Naive thymus-derived CD8-positive, alpha-beta T cell (primary cell): ENCODE data around the gene FANCC. TPM values are rescaled to one million over a fixed set of nuclear protein-coding genes. Genes with fewer than 3 reads are reported as not detected.

Experiments used
- ATAC-seq, 2 donors: fragments of 150-1000 bp; cut with Tn5 transposase in 1 of 2; sonication (Bioruptor Pico), chemical (Tn5 transposase) in 1 of 2; 1 replicate in 1 of 2; 2 replicates in 1 of 2; pipeline ENCODE4 v1.10.0; 2021; ENCODE audit warnings: mild to moderate bottlenecking in 2 of 2, moderate library complexity in 2 of 2
- POLR2A ChIA-PET: fragments of 350-600 bp; sonication (Branson Sonifier 250); formaldehyde crosslinking; loops from one replicate; lab custom pipeline; 2021; ENCODE audit warnings: antibody characterized with exemption; lab: Charles Lee
- DNase-seq, 10 donors: peaks; one replicate each; pipeline versions ENCODE4 v3.0.0 to v3.0.0-alpha.2; 2020 to 2022
- H3K27ac Mint-ChIP-seq, 10 donors: one replicate each; pipeline ENCODE4 v1.8.0; 2020 to 2022; ENCODE audit warnings: mild to moderate bottlenecking in 10 of 10, mixed read lengths in 10 of 10, moderate library complexity in 4 of 10, inconsistent platforms in 1 of 10
- H3K27me3 Mint-ChIP-seq, 5 donors: one replicate each; pipeline ENCODE4 v1.8.0; 2021 to 2022; ENCODE audit warnings: mixed read lengths in 5 of 5
- H3K36me3 Mint-ChIP-seq, 3 donors: one replicate each; pipeline ENCODE4 v1.8.0; 2020 to 2022; ENCODE audit warnings: mixed read lengths in 3 of 3, mild to moderate bottlenecking in 2 of 3, inconsistent platforms in 1 of 3
- H3K4me1 Mint-ChIP-seq, 4 donors: one replicate each; pipeline ENCODE4 v1.8.0; 2021 to 2022; ENCODE audit warnings: mixed read lengths in 4 of 4
- H3K4me3 Mint-ChIP-seq, 10 donors: one replicate each; pipeline ENCODE4 v1.8.0; 2020 to 2022; ENCODE audit warnings: mild to moderate bottlenecking in 10 of 10, mixed read lengths in 10 of 10, moderate library complexity in 6 of 10, inconsistent platforms in 1 of 10
- H3K9me3 Mint-ChIP-seq, 9 donors: one replicate each; pipeline ENCODE4 v1.8.0; 2020 to 2022; ENCODE audit warnings: mixed read lengths in 9 of 9, mild to moderate bottlenecking in 3 of 9, inconsistent platforms in 1 of 9, moderate library complexity in 1 of 9
- polyA plus RNA-seq, 3 donors: library from polyadenylated mRNA; unstranded; fragments of 300-500 nt; fragmentation: Illumina TruSeq; gene quantifications; one replicate each; pipeline ENCODE4 v1.2.3, GENCODE V29; 2021
- total RNA-seq, 8 experiments: library from RNA in 2 of 8; stranded (reverse) in 2 of 8; gene quantifications; one replicate each; pipeline ENCODE4 v1.2.3 and lab custom pipeline; 2021 to 2026

The FANCC gene
- total and polyA plus RNA-seq, 5 experiments from 2014 or later: 3.3 to 8.0 (median 5.8) TPM

DNA sequence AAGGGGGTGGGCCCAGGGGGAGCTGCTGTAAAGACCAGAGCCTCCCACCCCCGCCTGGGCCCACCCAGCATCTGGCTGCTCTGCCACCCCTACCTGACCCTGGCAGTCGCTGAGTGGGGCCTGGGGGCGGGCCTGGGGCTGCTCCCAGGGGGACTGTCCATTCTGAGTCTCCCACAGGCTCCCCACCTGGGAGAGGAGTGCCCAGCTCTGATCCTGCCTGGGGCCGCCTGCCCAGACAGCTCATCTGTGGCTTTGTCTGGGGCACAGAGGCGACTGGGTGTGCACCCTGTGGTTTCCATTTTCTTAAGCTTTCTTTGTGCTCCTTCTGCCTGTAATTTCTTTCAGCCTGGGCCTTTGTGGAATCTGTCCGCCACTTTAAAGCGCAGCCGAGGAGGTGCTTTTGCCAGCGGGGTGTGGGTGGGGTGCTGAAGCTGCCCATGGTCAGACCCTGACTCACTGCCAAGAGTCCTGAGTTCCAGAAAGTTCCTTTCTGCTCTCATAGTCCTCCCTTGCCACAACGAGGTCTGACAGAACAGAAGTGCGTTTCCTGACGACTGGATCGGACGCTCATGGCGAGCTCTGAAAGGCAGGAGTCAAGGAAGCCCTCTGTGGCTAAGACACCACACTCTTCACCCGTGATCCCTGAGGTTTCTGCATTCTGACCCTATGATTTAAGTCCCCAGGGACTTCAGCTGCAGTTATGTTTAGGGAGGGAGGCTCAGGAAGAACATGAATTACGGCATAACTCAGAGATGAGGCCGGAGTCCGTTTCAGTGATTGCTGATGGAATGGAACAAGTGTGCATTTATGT lies 225.0 kb downstream of the FANCC start:
- peak in 1 of 10 donors; percentile 58 for DNase-seq
- POLR2A ChIA-PET: no interaction called here
- no peaks in the 10 kb centered on the region for H3K9me3 Mint-ChIP-seq
- H3K4me1 Mint-ChIP-seq: peaks cover 19 to 31% (median 21%) of the 10 kb centered on the region in 4 donors
- H3K27me3 Mint-ChIP-seq: no peaks in the 10 kb centered on the region
- ATAC-seq: peak in 1 of 2 donors; percentile 43
- H3K36me3 Mint-ChIP-seq: peaks cover 0 to 2% (median 2%) of the 10 kb centered on the region in 3 donors
- peak overlapping the region in 3 of 10 donors; percentile 47 to 65 (median 59) for H3K27ac Mint-ChIP-seq
- peak overlapping the region in 1 of 10 donors; percentile 18 for H3K4me3 Mint-ChIP-seq

GRCh38 chr9:95091601-95092261 lies 225.8 kb downstream of the FANCC start:
- Mint-ChIP-seq H3K36me3 (peaks cover 0 to 4% (median 2%) of the 10 kb centered on the region in 3 donors), H3K27me3 (no peaks in the 10 kb centered on the region), H3K4me3 (no peak overlapping the region), H3K9me3 (no peaks in the 10 kb centered on the region), H3K4me1 (peaks cover 19 to 31% (median 21%) of the 10 kb centered on the region in 4 donors), H3K27ac (peak overlapping the region in 2 of 10 donors; percentile 64 to 69)
- DNase-seq: peak in 1 of 10 donors; percentile 48
- POLR2A ChIA-PET: no interaction called here
- no peak for ATAC-seq

DNA sequence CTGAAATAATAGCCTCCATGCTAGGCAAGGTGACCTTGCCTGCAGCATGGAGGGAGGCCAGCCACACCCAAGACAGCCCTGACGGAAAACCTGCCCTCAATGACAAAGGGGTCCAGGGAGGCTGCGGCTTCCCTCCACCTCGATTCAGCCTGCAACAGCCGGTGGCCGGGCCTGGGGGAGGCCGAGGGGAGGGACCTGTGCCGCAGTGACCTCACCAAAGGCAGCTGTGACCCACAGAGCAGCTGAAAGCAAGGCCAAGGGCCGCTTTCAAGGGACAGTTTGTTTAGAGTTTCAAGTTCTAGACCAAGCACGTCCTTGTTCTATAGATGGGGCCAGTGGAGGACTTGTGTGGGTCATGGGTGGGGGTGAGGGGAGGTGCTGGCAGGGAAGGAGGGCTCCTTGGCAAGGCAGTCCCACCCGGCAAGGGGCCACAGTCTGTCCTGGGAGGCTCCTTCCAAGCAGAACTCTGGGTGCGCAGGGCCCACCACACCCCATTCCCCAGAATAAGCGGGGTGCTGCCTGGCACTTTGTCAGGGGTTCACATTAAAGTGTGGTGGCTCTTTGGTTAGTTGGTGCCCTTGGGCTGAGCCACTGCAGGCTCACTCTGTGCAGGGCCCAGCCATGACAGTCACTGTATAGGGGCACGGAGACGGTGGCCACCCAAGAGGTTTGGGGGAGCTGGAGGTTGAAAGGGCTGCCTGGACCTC lies 226.5 kb downstream of the FANCC start:
- Mint-ChIP-seq H3K27ac (peak overlapping the region in 2 of 10 donors; percentile 24 to 64), H3K27me3 (no peaks in the 10 kb centered on the region), H3K9me3 (no peaks in the 10 kb centered on the region), H3K4me1 (peaks cover 17 to 31% (median 21%) of the 10 kb centered on the region in 4 donors), H3K36me3 (peaks cover 0 to 5% (median 2%) of the 10 kb centered on the region in 3 donors), H3K4me3 (peak overlapping the region in 1 of 10 donors; percentile 6)
- no peak for ATAC-seq
- POLR2A ChIA-PET: no interaction called here
- peak in 1 of 10 donors; percentile 30 for DNase-seq

GRCh38 chr9:95090023-95090791 lies 227.3 kb downstream of the FANCC start:
- Mint-ChIP-seq H3K27me3 (no peaks in the 10 kb centered on the region), H3K4me3 (no peak overlapping the region), H3K36me3 (peaks cover 0 to 12% (median 2%) of the 10 kb centered on the region in 3 donors), H3K4me1 (peaks cover 17 to 29% (median 21%) of the 10 kb centered on the region in 4 donors), H3K9me3 (no peaks in the 10 kb centered on the region), H3K27ac (no peak overlapping the region)
- POLR2A ChIA-PET: no interaction called here
- DNase-seq (peak in 1 of 10 donors; percentile 54), ATAC-seq (no peak)

GRCh38 chr9:95089257-95090022 lies 228.1 kb downstream of the FANCC start:
- POLR2A ChIA-PET: no interaction called here
- no peaks in the 10 kb centered on the region for H3K27me3 Mint-ChIP-seq
- ATAC-seq (no peak), DNase-seq (peak in 1 of 10 donors; percentile 48)
- peak overlapping the region in 1 of 10 donors; percentile 34 for H3K4me3 Mint-ChIP-seq
- H3K27ac Mint-ChIP-seq: no peak overlapping the region
- H3K36me3 Mint-ChIP-seq: peaks cover 0 to 12% (median 2%) of the 10 kb centered on the region in 3 donors
- H3K4me1 Mint-ChIP-seq: peaks cover 17 to 28% (median 19%) of the 10 kb centered on the region in 4 donors
- no peaks in the 10 kb centered on the region for H3K9me3 Mint-ChIP-seq

GRCh38 chr9:95088421-95089161 lies 228.9 kb downstream of the FANCC start:
- ATAC-seq: no peak
- Mint-ChIP-seq H3K27ac (no peak overlapping the region), H3K4me3 (no peak overlapping the region), H3K9me3 (no peaks in the 10 kb centered on the region), H3K4me1 (peaks cover 12 to 21% (median 19%) of the 10 kb centered on the region in 4 donors), H3K27me3 (no peaks in the 10 kb centered on the region), H3K36me3 (peaks cover 0 to 17% (median 2%) of the 10 kb centered on the region in 3 donors)
- peak in 1 of 10 donors; percentile 38 for DNase-seq
- POLR2A ChIA-PET: no interaction called here

GRCh38 chr9:95087659-95088242 lies 229.8 kb downstream of the FANCC start:
- H3K36me3 Mint-ChIP-seq: peaks cover 0 to 18% (median 2%) of the 10 kb centered on the region in 3 donors
- ATAC-seq (no peak), DNase-seq (peak in 1 of 10 donors; percentile 54)
- H3K27me3 Mint-ChIP-seq: no peaks in the 10 kb centered on the region
- POLR2A ChIA-PET: no interaction called here
- no peaks in the 10 kb centered on the region for H3K9me3 Mint-ChIP-seq
- no peak overlapping the region for H3K4me3 Mint-ChIP-seq
- no peak overlapping the region for H3K27ac Mint-ChIP-seq
- H3K4me1 Mint-ChIP-seq: peaks cover 9 to 17% (median 14%) of the 10 kb centered on the region in 4 donors

DNA sequence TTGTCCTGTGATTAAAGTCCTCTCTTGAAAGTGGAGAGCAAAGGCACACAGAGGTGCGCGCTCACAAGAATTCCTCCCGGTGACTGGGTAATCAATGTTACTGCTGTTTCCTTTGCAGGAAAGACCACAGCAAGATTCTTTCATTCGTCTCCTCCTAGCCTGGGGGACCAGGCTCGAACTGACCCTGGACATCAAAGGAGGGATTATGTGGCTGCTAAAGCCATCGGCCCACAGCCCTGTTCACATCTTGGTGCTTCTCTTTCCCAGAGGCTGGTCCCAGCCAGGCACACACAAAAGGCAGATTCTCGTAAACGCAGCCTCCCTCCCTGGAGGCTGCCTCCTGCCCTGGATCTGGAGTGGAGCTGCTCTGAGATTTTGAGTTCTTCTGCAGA lies 230.9 kb downstream of the FANCC start:
- Mint-ChIP-seq H3K36me3 (peaks cover 0 to 24% (median 2%) of the 10 kb centered on the region in 3 donors), H3K9me3 (no peaks in the 10 kb centered on the region), H3K4me3 (no peak overlapping the region), H3K27me3 (no peaks in the 10 kb centered on the region), H3K27ac (no peak overlapping the region), H3K4me1 (peaks cover 2 to 7% (median 4%) of the 10 kb centered on the region in 4 donors)
- ATAC-seq (no peak), DNase-seq (peak in 1 of 10 donors; percentile 28)
- POLR2A ChIA-PET: no interaction called here

DNA sequence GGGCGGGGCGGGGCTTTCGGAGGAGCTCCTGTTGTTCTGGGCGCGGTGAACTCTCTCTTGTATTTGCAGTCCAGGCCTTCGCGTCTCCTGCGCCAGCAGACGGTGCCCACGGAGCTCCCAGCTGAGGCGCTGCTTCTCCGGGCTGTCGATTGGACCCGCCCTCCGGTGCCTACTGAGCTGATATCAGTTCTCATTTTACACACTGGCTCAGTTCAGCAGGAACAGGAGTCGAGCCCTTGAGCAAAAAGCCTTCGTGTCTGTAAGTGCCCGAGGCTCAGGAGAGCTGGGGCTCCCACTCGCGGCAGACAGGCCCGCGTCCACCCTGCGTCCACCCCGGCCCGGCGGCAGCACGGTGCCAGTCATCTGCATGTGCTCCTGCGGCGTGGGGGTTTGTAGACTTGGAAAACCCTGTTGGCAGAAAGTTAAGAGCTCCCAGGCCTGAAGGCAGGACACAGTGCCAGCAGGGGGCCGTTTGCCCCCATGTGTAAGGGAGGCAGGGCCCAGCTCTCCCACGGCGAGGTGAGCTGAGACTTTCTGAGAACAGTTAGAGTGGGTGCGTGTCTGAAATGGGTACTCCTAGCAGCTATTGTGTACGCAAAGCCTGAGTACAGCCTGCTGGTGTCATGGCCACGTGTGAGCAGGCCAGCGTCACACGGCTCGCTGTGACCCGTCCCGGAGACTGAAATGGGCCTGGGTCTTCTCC lies 231.5 kb downstream of the FANCC start:
- Mint-ChIP-seq H3K4me1 (peaks cover 0 to 3% (median under 1%) of the 10 kb centered on the region in 4 donors), H3K27ac (no peak overlapping the region), H3K27me3 (no peaks in the 10 kb centered on the region), H3K4me3 (no peak overlapping the region), H3K9me3 (no peaks in the 10 kb centered on the region), H3K36me3 (peaks cover 0 to 30% (median 5%) of the 10 kb centered on the region in 3 donors)
- ATAC-seq (no peak), DNase-seq (peak in 1 of 10 donors; percentile 38)
- POLR2A ChIA-PET: no interaction called here

DNA sequence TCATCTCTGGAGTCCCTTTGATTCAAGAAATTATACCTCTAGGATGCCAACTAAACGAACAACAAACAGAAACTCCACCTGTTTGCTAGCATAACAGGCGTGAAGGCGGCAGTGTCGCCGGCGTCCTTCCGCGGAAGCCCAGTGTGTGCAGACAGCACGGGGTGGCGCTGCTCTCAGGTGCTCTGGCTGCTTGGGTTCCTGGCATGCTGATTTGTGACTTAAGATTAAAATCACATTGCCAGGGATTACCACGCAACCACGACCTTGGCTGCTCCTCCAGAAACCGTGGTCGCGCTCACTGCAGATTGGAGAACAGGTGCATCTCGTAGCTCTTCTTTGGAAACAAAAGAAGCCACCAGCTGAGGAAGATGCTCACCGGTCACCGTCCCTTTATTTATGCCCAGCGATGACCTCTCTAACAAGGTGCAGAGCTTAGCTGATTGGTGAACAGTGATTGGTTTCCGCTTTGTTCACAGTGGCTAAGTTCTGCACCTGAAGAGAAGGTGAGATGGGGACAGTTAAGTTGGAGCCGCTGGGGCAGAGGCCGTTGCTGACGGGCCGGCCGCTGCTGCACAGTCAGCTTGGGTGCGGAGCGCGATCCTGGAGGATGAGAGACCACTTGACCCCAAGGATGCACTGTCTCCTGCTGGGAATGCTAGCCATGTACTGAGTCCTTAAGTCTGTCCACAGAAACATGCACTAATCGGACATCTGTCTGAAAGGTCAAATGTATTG lies 232.3 kb downstream of the FANCC start:
- H3K4me3 Mint-ChIP-seq: no peak overlapping the region
- POLR2A ChIA-PET: no interaction called here
- peaks cover 0 to 3% (median under 1%) of the 10 kb centered on the region in 4 donors for H3K4me1 Mint-ChIP-seq
- peaks cover 0 to 31% (median 5%) of the 10 kb centered on the region in 3 donors for H3K36me3 Mint-ChIP-seq
- DNase-seq (peak in 1 of 10 donors; percentile 28), ATAC-seq (no peak)
- no peaks in the 10 kb centered on the region for H3K27me3 Mint-ChIP-seq
- peak overlapping the region in 1 of 10 donors; percentile 43 for H3K27ac Mint-ChIP-seq
- H3K9me3 Mint-ChIP-seq: no peaks in the 10 kb centered on the region
